Prostate gland (tissue), 2 donors: Measurements from ENCODE around the gene ZNF775.

Source experiments
- CTCF ChIP-seq, 4 experiments: fragments of 200-600 bp in 2 of 4; fragments of 450-650 bp in 2 of 4; sonication (generic) in 2 of 4; IDR thresholded peaks; 1 replicate in 3 of 4; 2 replicates in 1 of 4; pipeline ENCODE4 v1.5.1; 2016 to 2019; ENCODE audit warnings: antibody characterized with exemption in 4 of 4, mild to moderate bottlenecking in 2 of 4, moderate library complexity in 2 of 4
- POLR2A ChIP-seq: fragments of 450-650 bp; IDR thresholded peaks from one replicate; pipeline ENCODE4 v1.6.1; 2016; ENCODE audit warnings: antibody characterized with exemption, mild to moderate bottlenecking
- POLR2AphosphoS5 ChIP-seq: sonication (generic); formaldehyde crosslinking; IDR thresholded peaks from one replicate; pipeline ENCODE4 v1.6.1; 2017; ENCODE audit warnings: antibody characterized with exemption

- TF ChIP-seq CTCF (IDR thresholded peaks at IDR 0.05): peak in 1 of 4 experiments; percentile 28
- no peak for TF ChIP-seq POLR2AphosphoS5
- no peak for TF ChIP-seq POLR2A
Observed at GRCh38 chr7:150357771-150358427, 21.2 kb upstream of the ZNF775 start.
